PC-9 (cell line): ENCODE measurements around the gene ADGRG7. TPM values are rescaled to one million over a fixed set of nuclear protein-coding genes. Genes with fewer than 3 reads are reported as not detected.
"Not testable (repeated sequence)": the region's sequence is repeated elsewhere in the genome, so short reads cannot be mapped to it uniquely, and the experiment has no call there.

Source experiments
- BruUV-seq: library from RNA; stranded (reverse); fragments of 400-500 nt; replicated peaks from 2 replicates; lab custom pipeline; 2021; lab: Mats Ljungman, UMichigan
- CTCF ChIA-PET: fragments of 300-600 bp; sonication (Branson Sonifier 250); formaldehyde crosslinking; loops from one replicate; lab custom pipeline; 2022; ENCODE audit warnings: antibody characterized with exemption; lab: Charles Lee
- POLR2A ChIA-PET: fragments of 300-600 bp; sonication (Branson Sonifier 250); formaldehyde crosslinking; loops from one replicate; lab custom pipeline; 2022; ENCODE audit warnings: antibody characterized with exemption; ENCODE audit not compliant: unreplicated experiment; lab: Charles Lee
- DNase-seq, 2 experiments: peaks; one replicate each; pipeline versions ENCODE4 v3.0.0 to v3.0.0-alpha.2; 2015 to 2022; ENCODE audit warnings: mixed read lengths in 1 of 2
- H2AFZ ChIP-seq: fragments of 200-600 bp; sonication (generic); 2 replicates; pipeline ENCODE4 v1.8.1; 2017; ENCODE audit warnings: antibody characterized with exemption
- H3F3A ChIP-seq: fragments of 200-600 bp; sonication (generic); 2 replicates; pipeline ENCODE4 v1.8.1; 2017; ENCODE audit warnings: antibody characterized with exemption, mild to moderate bottlenecking, low read depth; ENCODE audit not compliant: insufficient read depth
- H3K27ac ChIP-seq: fragments of 200-600 bp; sonication (generic); 2 replicates; pipeline ENCODE4 v1.6.1; 2016; ENCODE audit warnings: mixed run types
- H3K27me3 ChIP-seq: fragments of 200-600 bp; sonication (generic); 2 replicates; pipeline ENCODE4 v1.6.1; 2016; ENCODE audit warnings: low read depth, mixed run types; ENCODE audit not compliant: insufficient read depth
- H3K36me3 ChIP-seq: fragments of 200-600 bp; sonication (generic); 2 replicates; pipeline ENCODE4 v1.6.1; 2016; ENCODE audit warnings: low read depth, mixed run types
- H3K4me1 ChIP-seq: fragments of 200-600 bp; sonication (generic); replicated peaks from 2 replicates; pipeline ENCODE4 v1.6.1; 2016; ENCODE audit warnings: mixed run types; ENCODE audit not compliant: insufficient read depth
- H3K4me2 ChIP-seq: fragments of 200-600 bp; sonication (generic); 2 replicates; pipeline ENCODE4 v1.6.1; 2017; ENCODE audit warnings: mixed run types
- H3K4me3 ChIP-seq: fragments of 200-600 bp; sonication (generic); 2 replicates; pipeline ENCODE4 v1.6.1; 2016; ENCODE audit warnings: mixed run types
- H3K79me2 ChIP-seq: fragments of 200-600 bp; sonication (generic); 2 replicates; pipeline ENCODE4 v1.6.1; 2017; ENCODE audit warnings: low read depth, mixed run types
- H3K9me2 ChIP-seq: fragments of 200-600 bp; sonication (generic); 2 replicates; pipeline ENCODE4 v1.8.1; 2017; ENCODE audit warnings: mild to moderate bottlenecking; ENCODE audit not compliant: insufficient read depth
- H3K9me3 ChIP-seq: fragments of 200-600 bp; sonication (generic); 2 replicates; pipeline ENCODE4 v1.8.1; 2016; ENCODE audit warnings: low read depth; ENCODE audit not compliant: insufficient read depth
- H4K20me1 ChIP-seq: fragments of 200-600 bp; sonication (generic); 2 replicates; pipeline ENCODE4 v1.8.1; 2017; ENCODE audit not compliant: insufficient read depth
- CTCF ChIP-seq: fragments of 200-600 bp; sonication (generic); conservative IDR thresholded peaks from 2 replicates; pipeline ENCODE4 v1.6.1; 2017; ENCODE audit warnings: mixed run types, antibody characterized with exemption, mild to moderate bottlenecking, moderate library complexity
- EZH2 ChIP-seq: fragments of 200-600 bp; sonication (generic); IDR thresholded peaks from 2 replicates; pipeline ENCODE4 v1.8.0; 2017; ENCODE audit warnings: antibody characterized with exemption, low read depth
- intact Hi-C: fragments of 100-400 bp; cut with micrococcal nuclease; formaldehyde crosslinking; loops from one replicate; pipeline ENCODE4 v1.10.0; 2022; ENCODE audit not compliant: unreplicated experiment
- total RNA-seq: library from RNA; stranded (reverse); gene quantifications from 2 replicates; pipeline ENCODE4 v1.2.3, GENCODE V29; 2021

Gene ADGRG7
- total RNA-seq, 1 experiment from 2014 or later: not detected

- ChIA-PET CTCF (no interaction called here), POLR2A (no interaction called here)
- Histone ChIP-seq H3K9me3 (no peaks in the 10 kb centered on the region), H3K27ac (no peak overlapping the region), H3K4me1 (peaks cover 20% of the 10 kb centered on the region), H3K79me2 (no peaks in the 10 kb centered on the region), H4K20me1 (no peaks in the 10 kb centered on the region), H3K36me3 (no peaks in the 10 kb centered on the region), H2AFZ (no peak overlapping the region), H3F3A (peaks cover 22% of the 10 kb centered on the region), H3K9me2 (no peaks in the 10 kb centered on the region; the same call in 1 of the 2 replicates), H3K4me3 (no peak overlapping the region), H3K27me3 (no peaks in the 10 kb centered on the region), H3K4me2 (no peak overlapping the region)
- no peak for DNase-seq
- BruUV-seq: no TSS peak
- no peak for TF ChIP-seq EZH2
- TF ChIP-seq CTCF: no peak
- intact Hi-C loops: loop anchor here (5.0 kb wide), 1 partner anchor 384 kb away; no protein-coding TSS in a partner anchor
These were observed 44.3 kb downstream of the ADGRG7 start for GRCh38 chr3:100653604-100654294.

GRCh38 chr3:100656945-100657344 is 47.5 kb downstream of the ADGRG7 start:
- no peak for TF ChIP-seq CTCF
- no peak for TF ChIP-seq EZH2
- no peak overlapping the region for H2AFZ ChIP-seq
- H4K20me1 ChIP-seq: no peaks in the 10 kb centered on the region
- no TSS peak for BruUV-seq
- peaks cover 4% of the 10 kb centered on the region for H3F3A ChIP-seq
- H3K27me3 ChIP-seq: no peaks in the 10 kb centered on the region
- intact Hi-C loops: no loop called here
- no peak overlapping the region for H3K27ac ChIP-seq
- CTCF ChIA-PET: no interaction called here
- H3K9me2 ChIP-seq: no peaks in the 10 kb centered on the region; the same call in 1 of the 2 replicates
- H3K4me1 ChIP-seq: peaks cover under 1% of the 10 kb centered on the region; the same call in 1 of the 2 replicates
- no peaks in the 10 kb centered on the region for H3K9me3 ChIP-seq
- DNase-seq: no peak
- POLR2A ChIA-PET: no interaction called here
- H3K36me3 ChIP-seq: no peaks in the 10 kb centered on the region
- no peak overlapping the region for H3K4me2 ChIP-seq
- H3K79me2 ChIP-seq: no peaks in the 10 kb centered on the region
- H3K4me3 ChIP-seq: no peak overlapping the region

- ChIA-PET POLR2A (interaction anchor here (0.6 kb wide), 1 partner anchor 19 kb away, joined by 4 read pairs; no protein-coding TSS in a partner anchor), CTCF (interaction anchor here (0.7 kb wide), 1 partner anchor 106 kb away, joined by 7 read pairs; no protein-coding TSS in a partner anchor)
- DNase-seq, H3K79me2 ChIP-seq, H3K27ac ChIP-seq, H3K4me1 ChIP-seq, H3K9me3 ChIP-seq, intact Hi-C loops, H3F3A ChIP-seq, H3K4me2 ChIP-seq, H3K4me3 ChIP-seq, H4K20me1 ChIP-seq, H3K36me3 ChIP-seq, H3K27me3 ChIP-seq, BruUV-seq, H2AFZ ChIP-seq, H3K9me2 ChIP-seq: not testable (repeated sequence)
These were observed 51.9 kb downstream of the ADGRG7 start for GRCh38 chr3:100661294-100661693.
